Astrocyte of the spinal cord (primary cell): ENCODE data around the gene SLC9C2.
"Not testable (repeated sequence)": the region's sequence is repeated elsewhere in the genome, so short reads cannot be mapped to it uniquely, and the experiment has no call there.

ENCODE experiments used
- DNase-seq: peaks from one replicate; pipeline ENCODE4 v3.0.0; 2011; ENCODE audit warnings: low read depth, low spot score
- H3K4me3 ChIP-seq: 2 replicates; pipeline ENCODE4 v1.5.1; 2011; ENCODE audit warnings: low read depth, mild to moderate bottlenecking, low read length, moderate library complexity
- CTCF ChIP-seq: IDR thresholded peaks from 2 replicates; pipeline ENCODE4 v1.5.1; 2012; ENCODE audit warnings: low read depth, mild to moderate bottlenecking, low read length, inconsistent platforms
- in situ Hi-C: cut with HindIII; loops from 2 replicates; pipeline ENCODE4 v1.10.0; 2017; ENCODE audit warnings: low sequenced_read_pairs

The SLC9C2 gene

GRCh38 chr1:173503391-173503790 is 99.5 kb downstream of the SLC9C2 start:
- no peak for TF ChIP-seq CTCF
- no peak for DNase-seq
- no peak overlapping the region for H3K4me3 ChIP-seq
- in situ Hi-C loops, result no loop called here

- no peak for TF ChIP-seq CTCF
- no peak for DNase-seq
- in situ Hi-C loops, result no loop called here
- H3K4me3 ChIP-seq, result no peak overlapping the region
Measured at GRCh38 chr1:173502104-173502503, 100.8 kb downstream of the SLC9C2 start.

GRCh38 chr1:173499729-173500128 is 103.1 kb downstream of the SLC9C2 start:
- TF ChIP-seq CTCF, result no peak
- in situ Hi-C loops, result no loop called here
- no peak for DNase-seq
- H3K4me3 ChIP-seq, result no peak overlapping the region

GRCh38 chr1:173496757-173497320 is 106.0 kb downstream of the SLC9C2 start:
- TF ChIP-seq CTCF, result no peak
- in situ Hi-C loops, result no loop called here
- no peak for DNase-seq
- H3K4me3 ChIP-seq, result no peak overlapping the region

GRCh38 chr1:173495609-173496267 is 107.1 kb downstream of the SLC9C2 start:
- in situ Hi-C loops, result no loop called here
- no peak overlapping the region for H3K4me3 ChIP-seq
- no peak for DNase-seq
- no peak for TF ChIP-seq CTCF

GRCh38 chr1:173493125-173493524 is 109.7 kb downstream of the SLC9C2 start:
- H3K4me3 ChIP-seq, DNase-seq, in situ Hi-C loops: not testable (repeated sequence)

- no peak for DNase-seq
- H3K4me3 ChIP-seq, result no peak overlapping the region
- in situ Hi-C loops, result no loop called here
- TF ChIP-seq CTCF, result no peak
Measured at GRCh38 chr1:173491508-173491907, 111.4 kb downstream of the SLC9C2 start.
